ENCODE results near the gene EFHC1.

EFHC1 gene

DNA sequence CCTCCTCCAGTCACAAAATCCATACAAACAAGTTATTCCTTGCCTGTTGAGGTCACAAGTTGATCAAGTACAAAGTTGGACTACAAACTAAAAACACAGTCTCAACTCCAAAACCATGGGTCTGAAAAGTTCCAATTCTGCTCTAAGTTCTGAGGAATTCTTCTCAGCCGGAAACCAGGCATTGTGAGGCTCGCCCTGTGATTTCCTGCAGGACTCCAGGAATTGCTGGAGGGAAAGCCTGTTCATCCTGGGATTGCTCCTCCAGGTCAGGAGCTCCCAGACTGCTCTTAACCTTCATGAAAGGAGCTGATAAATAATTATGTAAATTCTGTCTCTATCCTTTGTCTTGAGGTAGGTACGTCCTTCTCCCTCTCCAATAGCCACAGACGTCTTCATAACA, 148.2 kb downstream of the EFHC1 start:
- Histone ChIP-seq H3K27ac (ENCODE audit: low read depth, low read length) (no peak overlapping the region), H3K4me1 (ENCODE audit: control insufficient read depth, low read length) (peaks cover 5% of the 10 kb centered on the region; the same call in 1 of the 2 replicates)

GRCh38 chr6:52570291-52570700, 150.2 kb downstream of the EFHC1 start:
- no peaks in the 10 kb centered on the region for H3K9me2 ChIP-seq (replicated peaks; ENCODE audit: control insufficient read depth, low read length)
- H3F3A ChIP-seq (ENCODE audit: control insufficient read depth, insufficient read depth) = no peaks in the 10 kb centered on the region
- H3K9me3 ChIP-seq (ENCODE audit: control insufficient read depth, insufficient read depth, low read length) = no peaks in the 10 kb centered on the region
- no peak overlapping the region for H3K4me3 ChIP-seq (ENCODE audit: low read length)
- H3K36me3 ChIP-seq (ENCODE audit: control insufficient read depth, low read length) = no peaks in the 10 kb centered on the region
- no peaks in the 10 kb centered on the region for H3K79me2 ChIP-seq (ENCODE audit: control insufficient read depth, low read length)
- H4K20me1 ChIP-seq (ENCODE audit: control insufficient read depth, insufficient read depth, low read depth, low read length) = no peaks in the 10 kb centered on the region; the same call in 1 of the 2 replicates
- TF ChIP-seq CTCF (IDR thresholded peaks at IDR 0.05; ENCODE audit: low read depth, low read length, poor library complexity, severe bottlenecking) = no peak
- TF ChIP-seq EZH2phosphoT487 (IDR thresholded peaks at IDR 0.05; ENCODE audit: borderline replicate concordance, low read length) = no peak
- no peaks in the 10 kb centered on the region for H3K27me3 ChIP-seq (ENCODE audit: control insufficient read depth, low read length)
- no peak overlapping the region for H3K27ac ChIP-seq (ENCODE audit: low read depth, low read length)
- no peak overlapping the region for H3K4me2 ChIP-seq (ENCODE audit: low read length)
- H3K4me1 ChIP-seq (ENCODE audit: control insufficient read depth, low read length) = peaks cover 5% of the 10 kb centered on the region; the same call in 1 of the 2 replicates

More for the DNA sequence above, 148.2 kb downstream of the EFHC1 start:
- Histone ChIP-seq H3K9me2 (replicated peaks; ENCODE audit: control insufficient read depth, low read length) (no peaks in the 10 kb centered on the region), H4K20me1 (ENCODE audit: control insufficient read depth, insufficient read depth, low read depth, low read length) (no peaks in the 10 kb centered on the region), H3K27me3 (ENCODE audit: control insufficient read depth, low read length) (no peaks in the 10 kb centered on the region), H3K36me3 (ENCODE audit: control insufficient read depth, low read length) (no peaks in the 10 kb centered on the region), H3F3A (ENCODE audit: control insufficient read depth, insufficient read depth) (no peaks in the 10 kb centered on the region), H3K4me2 (ENCODE audit: low read length) (no peak overlapping the region), H3K4me3 (ENCODE audit: low read length) (no peak overlapping the region), H3K79me2 (ENCODE audit: control insufficient read depth, low read length) (no peaks in the 10 kb centered on the region), H3K9me3 (ENCODE audit: control insufficient read depth, insufficient read depth, low read length) (no peaks in the 10 kb centered on the region)
- TF ChIP-seq EZH2phosphoT487 (IDR thresholded peaks at IDR 0.05; ENCODE audit: borderline replicate concordance, low read length) (no peak), CTCF (IDR thresholded peaks at IDR 0.05; ENCODE audit: low read depth, low read length, poor library complexity, severe bottlenecking) (no peak)

DNA sequence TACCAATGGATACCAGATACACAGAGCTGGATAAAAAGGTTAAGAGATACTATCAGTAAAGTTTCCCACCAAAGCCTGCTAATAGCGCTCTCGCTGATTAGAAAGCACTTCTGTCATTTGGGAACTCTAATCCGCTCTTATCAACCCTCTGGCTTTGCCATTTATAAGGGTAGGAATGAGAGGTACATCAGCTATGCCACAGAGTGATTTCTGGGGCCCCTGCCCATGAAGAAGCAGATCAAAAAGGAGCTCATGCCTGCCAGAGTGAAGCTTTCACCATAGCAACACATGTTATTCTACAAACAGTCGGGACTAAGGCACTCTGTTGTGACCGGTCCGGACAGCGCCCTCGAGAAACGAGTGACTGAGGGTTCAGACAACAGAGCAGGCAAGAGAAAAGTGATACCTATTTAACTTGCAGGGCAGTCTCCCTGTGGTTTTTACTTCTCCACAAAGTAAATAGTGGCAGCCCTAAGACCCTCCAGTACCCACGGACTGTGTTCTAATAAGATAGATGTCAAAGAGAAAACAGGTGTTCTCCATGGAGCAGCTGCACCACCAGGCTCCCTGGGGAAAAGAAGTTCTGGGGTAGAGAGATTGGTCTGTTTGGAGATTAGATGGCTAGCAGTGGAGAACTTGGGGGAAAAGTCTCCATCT, 151.1 kb downstream of the EFHC1 start:
- H3F3A ChIP-seq (ENCODE audit: control insufficient read depth, insufficient read depth) = no peaks in the 10 kb centered on the region
- no peak overlapping the region for H3K4me3 ChIP-seq (ENCODE audit: low read length)
- H3K4me1 ChIP-seq (ENCODE audit: control insufficient read depth, low read length) = peaks cover 8% of the 10 kb centered on the region
- no peaks in the 10 kb centered on the region for H3K36me3 ChIP-seq (ENCODE audit: control insufficient read depth, low read length)
- H3K27ac ChIP-seq (ENCODE audit: low read depth, low read length) = no peak overlapping the region
- no peaks in the 10 kb centered on the region for H3K9me2 ChIP-seq (replicated peaks; ENCODE audit: control insufficient read depth, low read length)
- no peaks in the 10 kb centered on the region; the same call in 1 of the 2 replicates for H4K20me1 ChIP-seq (ENCODE audit: control insufficient read depth, insufficient read depth, low read depth, low read length)
- H3K79me2 ChIP-seq (ENCODE audit: control insufficient read depth, low read length) = peaks cover 4% of the 10 kb centered on the region; the same call in 1 of the 2 replicates
- no peak overlapping the region for H3K4me2 ChIP-seq (ENCODE audit: low read length)
- no peaks in the 10 kb centered on the region for H3K9me3 ChIP-seq (ENCODE audit: control insufficient read depth, insufficient read depth, low read length)
- TF ChIP-seq EZH2phosphoT487 (IDR thresholded peaks at IDR 0.05; ENCODE audit: borderline replicate concordance, low read length) = no peak
- TF ChIP-seq CTCF (IDR thresholded peaks at IDR 0.05; ENCODE audit: low read depth, low read length, poor library complexity, severe bottlenecking) = no peak
- H3K27me3 ChIP-seq (ENCODE audit: control insufficient read depth, low read length) = peaks cover 3% of the 10 kb centered on the region; the same call in 1 of the 2 replicates

All from DOHH2 (cell line).